HG02623 (cell line): ENCODE results near the gene CTNNBL1.

ENCODE experiments used
- ATAC-seq: cut with Tn5 transposase; IDR thresholded peaks from one replicate; pipeline ENCODE4 v1.9.1; 2021; ENCODE audit warnings: moderate library complexity; ENCODE audit not compliant: unreplicated experiment

CTNNBL1 gene

GRCh38 chr20:37875460-37876175 lies 181.8 kb downstream of the CTNNBL1 start:
- ATAC-seq: no peak

GRCh38 chr20:37876863-37877262 lies 183.0 kb downstream of the CTNNBL1 start:
- ATAC-seq: no peak

GRCh38 chr20:37877832-37878772 lies 184.3 kb downstream of the CTNNBL1 start:
- ATAC-seq: no peak

- ATAC-seq: no peak
These were observed 185.2 kb downstream of the CTNNBL1 start for GRCh38 chr20:37878835-37879599.

GRCh38 chr20:37879843-37880242 lies 186.0 kb downstream of the CTNNBL1 start:
- ATAC-seq: no peak

- no peak for ATAC-seq
These were observed 187.1 kb downstream of the CTNNBL1 start for GRCh38 chr20:37880726-37881591.

GRCh38 chr20:37881601-37882343 lies 187.9 kb downstream of the CTNNBL1 start:
- no peak for ATAC-seq

- no peak for ATAC-seq
These were observed 189.3 kb downstream of the CTNNBL1 start for GRCh38 chr20:37882961-37883712.

- no peak for ATAC-seq
These were observed 191.2 kb downstream of the CTNNBL1 start for GRCh38 chr20:37885042-37885441.

GRCh38 chr20:37885593-37886503 lies 192.0 kb downstream of the CTNNBL1 start:
- ATAC-seq: no peak

- ATAC-seq: no peak
These were observed 193.0 kb downstream of the CTNNBL1 start for GRCh38 chr20:37886851-37887297.

- ATAC-seq: no peak
These were observed 194.8 kb downstream of the CTNNBL1 start for GRCh38 chr20:37888641-37889040.

- ATAC-seq: no peak
These were observed 196.3 kb downstream of the CTNNBL1 start for GRCh38 chr20:37890108-37890507.

- ATAC-seq: no peak
These were observed 196.8 kb downstream of the CTNNBL1 start for GRCh38 chr20:37890643-37891042.

GRCh38 chr20:37892001-37892400 lies 198.2 kb downstream of the CTNNBL1 start:
- ATAC-seq: no peak

- ATAC-seq: no peak
These were observed 199.9 kb downstream of the CTNNBL1 start for GRCh38 chr20:37893566-37894241.

- ATAC-seq: no peak
These were observed 200.6 kb downstream of the CTNNBL1 start for GRCh38 chr20:37894454-37894853.
